GM21529 (cell line): ENCODE data around the gene HIP1.
"Not testable (repeated sequence)": the region's sequence is repeated elsewhere in the genome, so short reads cannot be mapped to it uniquely, and the experiment has no call there.

Source experiments
- ATAC-seq: cut with Tn5 transposase; IDR thresholded peaks from one replicate; pipeline ENCODE4 v1.9.1; 2021; ENCODE audit not compliant: unreplicated experiment

The HIP1 gene

GRCh38 chr7:75533926-75534325 is 204.8 kb downstream of the HIP1 start:
- ATAC-seq, result no peak

DNA sequence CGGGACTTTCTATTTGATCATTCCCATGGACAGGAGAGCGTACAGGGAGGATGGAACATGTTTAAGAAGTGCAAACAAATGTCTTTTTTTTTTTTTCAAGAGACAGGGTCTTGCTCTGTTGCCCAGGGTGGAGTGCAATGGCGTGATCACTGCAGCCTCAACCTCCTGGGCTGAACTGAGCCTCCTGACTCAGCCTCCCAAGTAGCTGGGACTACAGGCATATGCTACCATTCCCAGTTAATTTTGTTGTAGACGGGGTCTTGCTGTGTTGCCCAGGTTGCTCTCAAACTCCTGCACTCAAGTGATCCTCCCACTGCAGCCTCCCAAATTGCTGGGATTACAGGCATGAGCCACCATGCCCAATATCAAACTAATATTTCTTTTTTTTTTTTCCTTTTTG is 206.1 kb downstream of the HIP1 start:
- no peak for ATAC-seq

DNA sequence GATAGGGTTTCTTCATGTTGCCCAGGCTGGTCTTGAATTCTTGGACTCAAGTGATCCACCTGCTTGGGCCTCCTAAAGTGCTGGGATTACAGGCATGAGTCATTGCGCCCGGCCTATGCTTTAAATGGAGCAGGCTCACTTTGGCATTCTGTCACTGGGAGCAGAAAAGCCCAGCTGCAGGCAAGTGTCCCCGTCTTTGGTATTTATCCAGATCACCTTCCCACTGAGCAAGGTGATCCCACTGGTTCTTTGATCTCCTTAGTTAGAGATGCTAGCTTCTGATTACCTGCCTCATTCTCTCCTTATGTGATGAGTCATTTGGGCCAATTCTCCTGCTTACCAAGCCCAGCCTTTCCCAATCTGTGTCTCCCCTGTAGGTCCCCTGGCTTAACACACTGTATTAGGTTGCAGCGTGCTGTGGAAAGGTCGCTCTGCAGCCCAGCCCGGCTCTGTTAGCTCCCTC is 207.4 kb downstream of the HIP1 start:
- no peak for ATAC-seq

- not testable (repeated sequence) for ATAC-seq
Observed at GRCh38 chr7:75527224-75527722, 211.5 kb downstream of the HIP1 start.

DNA sequence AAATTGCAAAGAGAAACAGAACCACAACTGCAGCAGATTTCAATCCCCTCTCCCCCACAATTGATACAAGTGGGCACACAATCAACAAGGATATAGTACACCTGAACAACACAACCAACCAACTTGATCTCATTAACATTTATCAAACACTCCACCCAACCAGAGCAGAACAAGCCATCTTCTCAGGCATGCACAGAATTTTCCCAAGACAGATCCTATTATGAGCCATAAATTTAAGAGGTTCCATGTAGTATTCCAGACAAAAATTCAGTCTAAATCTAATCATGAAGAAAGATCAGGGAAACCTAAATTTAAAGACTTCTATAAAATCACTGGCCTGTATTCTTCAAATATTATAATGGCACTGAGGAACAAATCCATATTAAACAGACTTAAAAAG is 217.0 kb downstream of the HIP1 start:
- ATAC-seq, result not testable (repeated sequence)

GRCh38 chr7:75518842-75519241 is 219.9 kb downstream of the HIP1 start:
- ATAC-seq, result not testable (repeated sequence)

DNA sequence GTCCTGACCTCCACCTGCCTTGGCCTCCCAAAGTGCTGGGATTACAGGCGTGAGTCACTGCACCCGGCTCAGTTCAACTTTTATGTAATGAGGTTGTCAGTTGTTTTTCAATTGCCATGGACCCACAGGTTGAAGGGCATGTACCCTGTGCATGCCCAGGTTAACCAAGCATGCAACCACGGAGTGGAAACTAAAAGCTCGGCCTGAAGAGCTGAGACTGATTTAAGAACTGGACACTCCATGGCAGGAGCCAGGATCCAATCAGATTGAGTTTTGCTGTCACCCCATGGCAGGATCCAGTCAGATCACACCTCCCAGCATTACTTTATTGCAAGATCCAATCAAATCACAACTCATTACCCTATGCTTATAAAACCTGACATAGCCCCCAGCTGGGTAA is 229.7 kb downstream of the HIP1 start:
- not testable (repeated sequence) for ATAC-seq

- ATAC-seq, result not testable (repeated sequence)
Observed at GRCh38 chr7:75492020-75492419, 246.7 kb downstream of the HIP1 start, which contains the start of gene SPDYE5. SPDYE5 (plus strand) TSS chr7:75492320; CDS start chr7:75494048, 1,728 bp downstream.

GRCh38 chr7:75485979-75486643 is 252.6 kb downstream of the HIP1 start, which contains the start of gene POM121C:
POM121C (minus strand) TSS chr7:75486299; CDS start chr7:75441496, 44,803 bp downstream.
- ATAC-seq, result peak; percentile 100

- not testable (repeated sequence) for ATAC-seq
Observed at GRCh38 chr7:75485355-75485978, 253.3 kb downstream of the HIP1 start.
